Inferior parietal cortex (tissue), 1 donor: ENCODE data around the gene EML4.
"Not testable (repeated sequence)": the region's sequence is repeated elsewhere in the genome, so short reads cannot be mapped to it uniquely, and the experiment has no call there.

ENCODE experiments used
- DNase-seq: peaks from one replicate; pipeline ENCODE4 v3.0.0-alpha.2; 2016; ENCODE audit errors: extremely low spot score

The EML4 gene

GRCh38 chr2:42261518-42262195 lies 92.5 kb downstream of the EML4 start:
- no peak for DNase-seq

GRCh38 chr2:42266236-42266635 lies 97.1 kb downstream of the EML4 start:
- DNase-seq = no peak

DNA sequence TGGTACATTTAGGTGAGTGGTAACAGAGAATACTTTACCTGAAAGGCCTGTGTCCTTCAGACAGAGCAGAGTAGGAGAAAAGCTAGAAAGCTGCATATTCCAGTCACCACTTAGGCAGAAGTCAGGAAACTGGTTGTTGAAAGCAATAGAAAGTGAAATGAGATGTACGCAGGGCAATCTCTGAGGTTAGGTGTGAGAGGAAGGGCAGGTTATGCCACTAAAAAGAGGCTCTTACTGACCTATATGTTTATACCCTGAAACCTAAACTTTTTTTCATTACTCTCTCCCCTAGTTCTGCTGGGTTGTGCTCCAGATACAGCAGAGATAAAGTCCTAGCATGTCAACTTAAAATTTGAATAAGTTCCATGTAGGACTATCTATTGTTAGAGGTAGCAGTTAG lies 98.4 kb downstream of the EML4 start:
- no peak for DNase-seq

DNA sequence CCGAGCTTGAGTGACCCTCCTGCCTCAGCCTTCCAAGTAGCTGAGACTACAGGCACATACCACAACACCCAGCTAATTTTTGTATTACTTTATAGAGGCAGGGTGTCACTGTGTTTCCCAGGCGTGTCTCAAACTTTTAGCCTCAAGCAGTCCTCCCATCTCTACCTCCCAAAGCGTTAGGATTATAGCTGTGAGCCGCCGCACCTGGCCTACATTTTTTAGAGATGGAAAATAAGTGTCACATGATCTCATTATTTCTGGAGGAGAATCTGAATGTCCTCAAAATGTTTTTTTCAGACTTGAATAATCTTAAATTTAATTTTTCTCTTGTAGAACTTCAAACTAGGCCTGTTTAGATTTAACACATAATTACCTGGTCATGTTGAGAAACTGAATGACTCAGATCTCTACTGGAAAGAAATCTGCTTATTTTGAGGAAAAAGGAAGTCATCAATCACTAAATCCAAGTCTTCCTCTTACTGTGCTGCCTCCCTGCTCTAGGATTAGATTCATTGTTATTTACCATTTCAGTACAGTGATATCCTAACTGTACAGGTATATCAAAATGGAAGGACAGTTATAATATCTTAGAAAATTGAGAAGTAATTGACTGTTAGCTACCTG lies 99.5 kb downstream of the EML4 start:
- no peak for DNase-seq

DNA sequence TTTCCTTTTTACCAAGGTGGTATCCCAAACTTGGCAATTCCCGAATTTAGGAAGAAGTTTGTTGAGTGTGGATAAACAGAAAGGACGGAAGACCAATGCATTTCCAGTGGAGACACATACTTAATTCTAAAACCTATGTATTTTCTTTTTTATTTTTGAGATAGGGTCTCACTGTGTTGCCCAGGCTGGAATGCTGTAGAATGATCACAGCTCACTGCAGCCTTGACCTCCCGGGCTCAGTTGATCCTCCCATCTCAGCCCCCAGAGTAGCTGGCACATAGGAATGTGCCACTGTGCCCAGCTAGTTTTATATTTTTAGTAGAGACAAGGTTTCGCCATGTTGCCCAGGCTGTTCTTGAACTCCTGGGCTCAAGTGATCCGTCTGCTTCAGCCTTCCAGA lies 101.6 kb downstream of the EML4 start:
- DNase-seq = no peak

- not testable (repeated sequence) for DNase-seq
Observed at GRCh38 chr2:42271246-42271645, 102.1 kb downstream of the EML4 start.

DNA sequence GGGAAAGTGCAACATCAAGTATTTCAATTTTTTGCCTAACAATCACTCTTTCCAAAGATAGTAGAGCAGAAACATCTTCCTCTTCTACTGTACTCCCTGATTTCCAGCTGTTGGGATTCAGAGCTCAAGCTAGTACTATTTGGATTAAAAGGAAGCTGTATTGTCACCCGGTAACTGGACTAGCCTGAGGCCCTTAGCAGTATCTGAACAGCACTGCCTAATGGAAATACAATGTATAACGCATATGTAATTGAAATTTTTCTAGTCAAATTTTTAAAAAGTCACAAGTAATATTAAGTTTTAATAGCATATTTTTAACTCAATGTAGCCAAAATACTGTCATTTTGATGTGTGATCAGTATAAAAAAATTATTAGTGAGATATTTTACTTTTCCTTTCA lies 105.7 kb downstream of the EML4 start:
- DNase-seq = no peak

GRCh38 chr2:42281416-42282081 lies 112.4 kb downstream of the EML4 start:
- no peak for DNase-seq

DNA sequence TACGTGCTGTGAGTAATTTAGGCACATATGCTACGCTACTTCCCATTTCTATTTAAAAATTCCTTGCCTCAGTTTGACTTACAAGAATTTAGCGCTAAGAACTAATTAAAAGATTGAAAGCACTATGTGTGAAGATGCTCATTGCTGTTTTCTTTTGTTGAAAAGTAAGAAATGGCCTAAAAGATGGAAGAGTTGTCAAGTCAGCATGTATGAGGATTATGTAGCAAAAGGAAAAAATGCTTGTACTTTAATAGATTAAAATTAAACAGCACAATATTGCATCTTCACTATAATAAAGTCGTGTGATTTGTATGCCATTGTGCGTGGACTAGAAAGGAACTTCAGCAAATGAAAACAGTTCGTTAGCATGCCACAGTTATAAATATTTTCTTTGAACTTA lies 114.9 kb downstream of the EML4 start:
- no peak for DNase-seq

- DNase-seq = no peak
Observed at GRCh38 chr2:42286268-42286946, 117.3 kb downstream of the EML4 start.

DNA sequence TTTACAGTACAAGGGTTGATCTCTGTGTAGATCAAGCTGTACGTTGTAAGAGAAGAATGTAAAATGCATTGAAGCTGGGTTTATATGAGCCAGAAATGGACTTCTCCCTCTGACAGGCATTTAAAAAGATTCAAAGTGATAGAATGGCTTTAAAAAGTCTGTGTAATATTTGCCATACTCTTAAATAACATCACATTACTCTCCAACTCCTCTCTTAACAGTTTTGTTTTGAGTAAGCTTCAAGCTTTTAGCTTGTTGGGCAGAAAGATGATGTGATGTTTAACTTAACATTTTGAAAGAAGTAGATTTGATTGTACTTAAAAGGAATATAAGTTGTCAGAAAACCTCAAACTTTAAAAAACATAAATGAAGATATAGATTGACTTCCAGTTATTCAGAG lies 119.7 kb downstream of the EML4 start:
- DNase-seq = no peak

GRCh38 chr2:42289222-42289621 lies 120.1 kb downstream of the EML4 start:
- DNase-seq = no peak

GRCh38 chr2:42290005-42290404 lies 120.9 kb downstream of the EML4 start:
- no peak for DNase-seq

DNA sequence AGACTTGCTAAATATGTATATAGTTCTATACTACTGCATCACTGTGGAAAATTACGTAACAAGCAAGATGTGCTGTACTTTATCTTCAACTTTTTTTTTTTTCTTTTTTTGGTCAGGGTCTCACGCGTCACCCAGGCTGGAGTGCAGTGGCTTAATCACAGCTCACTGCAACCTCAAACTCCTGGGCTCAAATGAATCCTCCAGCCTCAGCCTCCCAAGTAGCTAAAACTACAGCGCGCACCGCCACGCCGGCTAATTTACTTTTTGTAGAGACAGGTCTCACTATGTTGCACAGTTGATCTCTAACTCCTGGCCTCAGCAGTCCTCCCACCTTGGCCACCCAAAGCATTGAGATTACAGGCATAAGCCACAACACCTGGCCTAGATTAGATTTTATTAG lies 123.9 kb downstream of the EML4 start:
- no peak for DNase-seq

- no peak for DNase-seq
Observed at GRCh38 chr2:42296226-42296625, 127.1 kb downstream of the EML4 start.

GRCh38 chr2:42297322-42297936 lies 128.3 kb downstream of the EML4 start:
- no peak for DNase-seq

GRCh38 chr2:42298132-42298531 lies 129.0 kb downstream of the EML4 start:
- no peak for DNase-seq

DNA sequence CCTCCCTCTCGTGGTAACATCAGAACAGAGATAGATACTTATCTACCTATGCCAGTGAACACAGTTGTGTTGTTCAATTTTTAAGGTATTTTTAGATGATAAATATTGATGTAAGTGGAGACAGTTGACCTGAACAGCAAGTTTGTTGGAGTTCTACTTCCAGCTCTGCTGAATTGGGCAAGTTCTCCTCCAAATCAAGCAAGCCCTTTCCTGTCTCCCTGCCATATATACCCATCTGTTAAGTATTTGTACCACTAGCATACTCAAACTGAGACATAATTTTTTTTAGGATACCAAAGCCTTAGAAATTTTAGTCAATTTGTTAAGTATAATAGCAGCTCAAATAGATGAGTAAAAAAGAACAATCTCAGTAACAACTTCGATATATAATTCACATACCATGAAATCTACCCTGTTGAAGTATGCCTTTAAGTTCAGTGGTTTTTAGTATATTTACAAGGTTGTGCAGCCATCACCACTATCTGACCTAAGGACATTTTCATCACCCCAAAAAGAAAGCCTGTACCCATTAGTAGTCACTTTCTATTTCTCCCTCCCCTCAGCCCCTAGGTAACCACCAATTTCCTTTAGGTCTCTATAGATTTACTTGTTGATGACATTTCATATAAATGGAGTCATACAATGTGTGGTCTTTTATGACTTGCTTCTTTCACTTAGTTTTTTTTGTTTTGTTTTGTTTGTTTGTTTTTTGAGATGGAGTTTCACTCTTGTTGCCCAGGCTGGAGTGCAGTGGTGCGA lies 130.0 kb downstream of the EML4 start:
- DNase-seq = no peak

DNA sequence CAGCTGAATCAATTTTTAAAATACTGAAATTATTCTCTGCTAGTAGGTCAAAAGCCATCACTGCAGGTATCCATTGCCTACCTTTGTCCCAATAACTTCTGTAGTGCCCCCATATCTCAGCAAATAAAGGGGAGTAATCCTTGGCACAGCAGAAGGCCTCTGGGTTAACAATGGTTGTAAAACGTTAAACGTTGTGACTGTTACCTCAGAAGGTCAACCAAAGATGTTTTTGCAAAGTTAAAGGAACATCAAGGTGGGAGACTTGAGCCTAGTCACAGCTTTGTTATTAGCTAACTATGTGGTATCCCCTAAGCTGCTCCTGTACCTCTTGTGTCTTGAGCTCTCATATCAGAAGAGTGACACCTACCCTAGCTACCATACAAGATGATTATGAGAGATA lies 131.4 kb downstream of the EML4 start:
- no peak for DNase-seq

- no peak for DNase-seq
Observed at GRCh38 chr2:42303252-42303651, 134.1 kb downstream of the EML4 start.

DNA sequence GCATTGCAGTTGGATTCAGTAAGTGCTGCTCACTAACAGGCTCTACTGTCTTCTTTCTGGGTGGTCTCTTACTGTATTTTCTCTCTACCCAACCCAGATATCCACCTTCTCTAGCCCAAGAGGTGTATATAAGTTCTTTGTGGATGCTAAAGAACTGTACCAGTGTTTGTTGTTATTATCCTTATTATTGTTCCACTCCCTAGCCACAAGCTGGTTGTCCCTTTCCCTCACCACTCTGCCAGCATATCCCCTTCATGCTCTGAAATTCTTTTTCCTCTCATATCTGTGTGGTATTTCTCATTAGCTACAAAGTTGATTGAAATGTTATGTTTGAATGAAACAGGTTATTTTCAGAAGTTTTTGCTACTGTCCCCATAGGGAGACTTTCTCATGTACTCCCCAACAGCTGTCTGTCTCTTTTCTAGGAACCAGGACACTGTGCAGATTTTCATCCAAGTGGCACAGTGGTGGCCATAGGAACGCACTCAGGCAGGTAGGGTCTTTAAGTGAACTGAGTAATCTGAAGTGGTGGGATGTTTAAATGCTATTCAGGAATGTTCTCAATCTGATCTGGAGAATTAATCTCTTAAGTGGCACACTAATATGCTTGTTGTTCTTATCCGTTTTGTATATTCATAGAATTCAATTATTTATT lies 135.0 kb downstream of the EML4 start:
- DNase-seq = no peak
